Body of pancreas (tissue), 4 donors: Measurements from ENCODE around the gene SDR39U1. TPM values are rescaled to one million over a fixed set of nuclear protein-coding genes. Genes with fewer than 3 reads are reported as not detected.

Experiments
- ATAC-seq: fragments of 150-250 bp; one replicate; pipeline ENCODE4 v1.9.1; 2016
- DNase-seq, 4 donors: peaks; one replicate each; pipeline ENCODE4 v3.0.0-alpha.2; 2019
- H3K27ac ChIP-seq, 4 donors: fragments of 200-600 bp; sonication (generic); 1 replicate in 3 of 4; 2 replicates in 1 of 4; pipeline versions ENCODE4 v1.5.1 to v1.6.1; 2016 to 2019; ENCODE audit warnings: mild to moderate bottlenecking in 1 of 4, mixed read lengths in 1 of 4, moderate library complexity in 1 of 4
- H3K27me3 ChIP-seq, 2 donors: fragments of 200-600 bp; sonication (generic); one replicate each; pipeline ENCODE4 v1.6.0; 2016; ENCODE audit warnings: mild to moderate bottlenecking in 1 of 2
- H3K36me3 ChIP-seq, 2 donors: fragments of 200-600 bp; sonication (generic); replicated peaks in 1 of 2; 2 replicates each; pipeline ENCODE4 v1.5.1; 2016; ENCODE audit warnings: low read depth in 2 of 2; ENCODE audit not compliant: insufficient read depth in 1 of 2
- H3K4me1 ChIP-seq: fragments of 200-600 bp; sonication (generic); one replicate; pipeline ENCODE4 v1.6.0; 2016
- H3K4me3 ChIP-seq, 2 donors: fragments of 200-600 bp; sonication (generic); 1 replicate in 1 of 2; 2 replicates in 1 of 2; pipeline ENCODE4 v1.5.1; 2016 to 2019
- H3K9me3 ChIP-seq, 3 donors: fragments of 200-600 bp; sonication (generic); 1 replicate in 2 of 3; 2 replicates in 1 of 3; pipeline ENCODE4 v1.5.1; 2016
- POLR2A ChIP-seq, 3 donors: fragments of 450-650 bp; IDR thresholded peaks; one replicate each; pipeline ENCODE4 v1.6.1; 2016; ENCODE audit warnings: antibody characterized with exemption in 3 of 3, mild to moderate bottlenecking in 2 of 3
- WGBS, 2 donors: methylation state at CpG; one replicate each; pipeline ENCODE4 v1.1.5; 2017; 5-methylcytosine and 5-hydroxymethylcytosine counted together
- intact Hi-C: fragments of 100-400 bp; cut with DNase I; formaldehyde crosslinking; loops from one replicate; pipeline ENCODE4 v1.15.1; 2023
- total RNA-seq, 2 donors: library from RNA; depleted of rRNA; stranded (reverse); fragments of >200 nt; gene quantifications; one replicate each; pipeline ENCODE4 v1.1.0, GENCODE V29; 2016
- TF ChIP-seq, protein P1 (sequence below), 7 experiments: fragments of 450-650 bp in 4 of 7; fragments of 200-600 bp in 3 of 7; sonication (generic) in 3 of 7; IDR thresholded peaks; one replicate each; pipeline ENCODE4 v1.5.1; 2016 to 2019; ENCODE audit warnings: antibody characterized with exemption in 7 of 7

Gene SDR39U1
- total RNA-seq, 2 donors from 2014 or later = 34.8 to 63.6 TPM

DNA sequence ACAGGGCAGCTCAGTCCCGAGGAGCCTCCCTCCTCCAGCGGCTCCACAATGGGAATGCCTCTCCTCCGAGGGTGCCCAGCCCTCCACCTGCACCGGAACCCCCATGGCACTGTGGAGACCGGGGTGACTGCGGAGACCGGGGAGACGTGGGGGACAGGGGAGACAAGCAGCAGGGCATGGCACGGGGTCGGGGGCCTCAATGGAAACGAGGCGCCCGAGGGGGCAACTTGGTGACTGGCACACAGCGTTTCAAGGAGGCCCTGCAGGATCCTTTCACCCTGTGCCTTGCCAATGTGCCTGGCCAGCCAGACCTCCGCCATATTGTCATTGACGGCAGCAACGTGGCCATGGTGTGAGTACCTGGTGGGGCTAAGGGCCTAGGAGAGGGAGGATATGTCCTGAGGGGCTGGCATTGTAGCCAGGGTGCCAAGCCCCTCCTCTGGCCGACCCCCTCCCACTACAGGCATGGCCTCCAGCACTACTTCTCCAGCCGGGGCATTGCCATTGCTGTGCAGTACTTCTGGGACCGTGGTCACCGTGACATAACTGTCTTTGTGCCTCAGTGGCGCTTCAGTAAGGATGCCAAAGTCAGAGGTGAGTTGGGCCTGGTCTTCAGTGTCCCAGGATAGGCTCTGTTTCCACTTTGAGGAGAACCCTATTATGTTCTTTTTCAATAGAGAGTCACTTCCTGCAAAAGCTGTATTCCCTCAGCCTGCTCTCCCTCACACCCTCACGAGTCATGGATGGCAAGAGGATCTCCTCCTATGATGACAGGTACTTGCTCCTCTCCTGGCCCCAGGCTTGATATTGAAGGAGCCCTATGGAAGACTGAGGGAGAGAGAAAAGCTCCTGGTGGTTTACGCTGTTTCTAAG, 10.1 kb downstream of the SDR39U1 start:
- DNase-seq = peak in 1 of 4 donors; percentile 10
- WGBS, 2 donors = 73 to 76% methylated on average over 21 to 24 of the region's 24 CpGs
- Histone ChIP-seq H3K27me3 (no peaks in the 10 kb centered on the region), H3K9me3 (no peaks in the 10 kb centered on the region), H3K36me3 (peaks cover 9 to 14% of the 10 kb centered on the region in 2 donors), H3K4me3 (no peak overlapping the region), H3K27ac (peak overlapping the region in 3 of 4 donors; percentile 91 to 97 (median 95)), H3K4me1 (peaks cover 57% of the 10 kb centered on the region)
- TF ChIP-seq, protein P1, sequence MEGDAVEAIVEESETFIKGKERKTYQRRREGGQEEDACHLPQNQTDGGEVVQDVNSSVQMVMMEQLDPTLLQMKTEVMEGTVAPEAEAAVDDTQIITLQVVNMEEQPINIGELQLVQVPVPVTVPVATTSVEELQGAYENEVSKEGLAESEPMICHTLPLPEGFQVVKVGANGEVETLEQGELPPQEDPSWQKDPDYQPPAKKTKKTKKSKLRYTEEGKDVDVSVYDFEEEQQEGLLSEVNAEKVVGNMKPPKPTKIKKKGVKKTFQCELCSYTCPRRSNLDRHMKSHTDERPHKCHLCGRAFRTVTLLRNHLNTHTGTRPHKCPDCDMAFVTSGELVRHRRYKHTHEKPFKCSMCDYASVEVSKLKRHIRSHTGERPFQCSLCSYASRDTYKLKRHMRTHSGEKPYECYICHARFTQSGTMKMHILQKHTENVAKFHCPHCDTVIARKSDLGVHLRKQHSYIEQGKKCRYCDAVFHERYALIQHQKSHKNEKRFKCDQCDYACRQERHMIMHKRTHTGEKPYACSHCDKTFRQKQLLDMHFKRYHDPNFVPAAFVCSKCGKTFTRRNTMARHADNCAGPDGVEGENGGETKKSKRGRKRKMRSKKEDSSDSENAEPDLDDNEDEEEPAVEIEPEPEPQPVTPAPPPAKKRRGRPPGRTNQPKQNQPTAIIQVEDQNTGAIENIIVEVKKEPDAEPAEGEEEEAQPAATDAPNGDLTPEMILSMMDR (IDR thresholded peaks at IDR 0.05) = no peak
- no peak for TF ChIP-seq POLR2A (IDR thresholded peaks at IDR 0.05)
- ATAC-seq = no peak
- intact Hi-C loops = loop anchor here (5.0 to 10.0 kb wide), 2 partner anchors 60 to 98 kb away; partner anchors contain the start of genes ADCY4 and RIPK3

DNA sequence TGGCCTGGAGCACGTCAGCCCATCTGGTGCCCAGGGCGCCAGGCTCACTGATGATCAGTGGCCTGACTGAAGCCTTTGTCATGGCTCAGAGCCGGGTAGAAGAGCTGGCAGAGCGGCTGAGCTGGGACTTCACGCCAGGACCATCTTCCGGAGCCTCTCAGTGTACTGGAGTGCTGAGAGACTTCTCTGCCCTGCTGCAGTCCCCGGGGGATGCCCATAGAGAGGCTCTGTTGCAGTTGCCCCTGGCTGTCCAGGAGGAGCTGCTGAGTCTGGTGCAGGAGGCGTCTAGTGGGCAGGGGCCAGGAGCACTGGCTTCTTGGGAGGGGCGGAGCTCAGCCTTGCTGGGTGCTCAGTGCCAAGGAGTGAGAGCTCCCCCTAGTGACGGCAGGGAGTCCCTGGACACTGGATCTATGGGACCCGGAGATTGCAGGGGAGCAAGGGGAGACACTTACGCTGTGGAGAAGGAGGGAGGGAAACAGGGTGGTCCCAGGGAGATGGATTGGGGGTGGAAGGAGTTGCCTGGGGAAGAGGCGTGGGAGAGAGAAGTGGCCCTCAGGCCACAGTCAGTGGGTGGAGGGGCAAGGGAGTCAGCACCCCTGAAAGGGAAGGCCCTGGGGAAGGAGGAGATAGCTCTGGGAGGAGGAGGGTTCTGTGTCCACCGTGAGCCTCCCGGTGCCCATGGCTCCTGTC, 10.9 kb downstream of the SDR39U1 start:
- H3K9me3 ChIP-seq = no peaks in the 10 kb centered on the region
- DNase-seq (peak; percentile 92 to 94 (median 93)), ATAC-seq (peak; percentile 62)
- peaks cover 9 to 12% of the 10 kb centered on the region in 2 donors for H3K36me3 ChIP-seq
- H3K4me1 ChIP-seq = peaks cover 61% of the 10 kb centered on the region
- H3K4me3 ChIP-seq = no peak overlapping the region
- peak in 1 of 3 donors; percentile 21 for TF ChIP-seq POLR2A (IDR thresholded peaks at IDR 0.05)
- TF ChIP-seq, protein P1 (IDR thresholded peaks at IDR 0.05) = peak; percentile 87 to 99 (median 95)
- intact Hi-C loops = loop anchor here (5.0 to 10.0 kb wide), 2 partner anchors 59 to 97 kb away; partner anchors contain the start of genes ADCY4 and RIPK3
- peak overlapping the region; percentile 33 to 97 (median 93) for H3K27ac ChIP-seq
- WGBS, 2 donors = 15 to 31% methylated on average over 6 to 15 of the region's 15 CpGs
- H3K27me3 ChIP-seq = no peaks in the 10 kb centered on the region

DNA sequence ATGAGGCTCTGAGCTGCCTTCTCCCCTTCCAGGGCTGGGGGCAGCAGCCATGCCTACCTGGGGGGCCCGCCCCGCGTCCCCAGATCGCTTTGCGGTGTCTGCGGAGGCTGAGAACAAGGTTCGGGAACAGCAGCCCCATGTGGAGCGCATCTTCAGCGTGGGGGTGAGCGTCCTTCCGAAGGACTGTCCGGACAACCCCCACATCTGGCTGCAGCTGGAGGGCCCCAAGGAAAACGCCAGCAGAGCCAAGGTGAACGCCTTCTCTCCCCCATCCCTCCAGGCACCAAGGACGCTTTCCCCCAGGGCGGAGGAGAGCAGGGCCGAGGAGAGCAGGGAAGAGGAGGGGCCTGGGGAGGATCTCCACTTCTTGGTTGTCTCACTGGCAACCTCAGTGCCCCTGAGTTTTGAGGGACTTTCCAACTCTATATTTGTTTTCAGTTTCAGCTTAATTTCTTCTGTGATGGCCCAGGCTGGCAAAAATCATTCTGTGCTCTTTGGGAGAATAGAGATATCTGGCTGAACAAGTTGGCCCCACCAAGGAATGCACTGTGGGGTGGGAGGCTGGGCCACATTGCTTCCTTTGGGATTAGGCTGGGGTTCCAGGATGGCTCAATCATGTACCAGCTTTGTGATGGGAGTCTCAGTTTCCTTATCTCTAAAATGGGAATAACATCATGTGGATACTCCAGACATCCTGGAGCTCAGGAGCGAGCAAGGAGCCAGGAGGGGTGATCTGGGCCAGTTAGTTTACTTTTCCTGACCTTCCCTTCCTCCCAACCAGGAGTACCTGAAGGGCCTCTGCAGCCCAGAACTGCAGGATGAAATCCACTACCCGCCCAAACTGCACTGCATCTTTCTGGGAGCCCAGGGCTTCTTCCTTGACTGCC, 11.7 kb downstream of the SDR39U1 start:
- peak in 2 of 4 donors; percentile 26 to 37 for DNase-seq
- peaks cover 61% of the 10 kb centered on the region for H3K4me1 ChIP-seq
- ATAC-seq = no peak

More for the DNA sequence above, 11.7 kb downstream of the SDR39U1 start:
- intact Hi-C loops = loop anchor here (5.0 to 10.0 kb wide), 2 partner anchors 59 to 96 kb away; partner anchors contain the start of genes ADCY4 and RIPK3
- peak overlapping the region; percentile 91 to 98 (median 96) for H3K27ac ChIP-seq
- peaks cover 9 to 12% of the 10 kb centered on the region in 2 donors for H3K36me3 ChIP-seq
- 7 to 16% methylated on average over 6 to 19 of the region's 19 CpGs for WGBS, 2 donors
- H3K9me3 ChIP-seq = no peaks in the 10 kb centered on the region
- TF ChIP-seq, protein P1 (IDR thresholded peaks at IDR 0.05) = no peak
- TF ChIP-seq POLR2A (IDR thresholded peaks at IDR 0.05) = no peak
- no peaks in the 10 kb centered on the region for H3K27me3 ChIP-seq
- peak overlapping the region; percentile 16 to 41 for H3K4me3 ChIP-seq
